Panc1 (cell line): ENCODE measurements around the gene TRIM66. TPM values are rescaled to one million over a fixed set of nuclear protein-coding genes. Genes with fewer than 3 reads are reported as not detected.
A peak's percentile ranks its signal among the peaks of the same experiment; 100 is the strongest.

Experiments
- ATAC-seq: fragments of 200-7000 bp; cut with Tn5 transposase; 2 replicates; pipeline ENCODE4 v1.9.1; 2020; ENCODE audit warnings: mild to moderate bottlenecking, moderate library complexity
- Bru-seq: library from RNA; stranded (reverse); fragments of 400-500 nt; gene quantifications from one replicate; lab custom pipeline; 2021; lab: Mats Ljungman, UMichigan
- BruChase-seq, 2 experiments: library from RNA; stranded (reverse); fragments of 400-500 nt; gene quantifications; one replicate each; lab custom pipeline; 2021; lab: Mats Ljungman, UMichigan
- BruUV-seq: library from RNA; stranded (reverse); fragments of 400-500 nt; replicated peaks from 2 replicates; lab custom pipeline; 2021; lab: Mats Ljungman, UMichigan
- CTCF ChIA-PET: fragments of 300-600 bp; sonication (Branson Sonifier 250); formaldehyde crosslinking; loops from one replicate; lab custom pipeline; 2022; ENCODE audit warnings: antibody characterized with exemption; lab: Charles Lee
- POLR2A ChIA-PET: fragments of 300-600 bp; sonication (Branson Sonifier 250); formaldehyde crosslinking; loops from one replicate; lab custom pipeline; 2022; ENCODE audit warnings: antibody characterized with exemption; lab: Charles Lee
- DNase-seq: peaks from one replicate; pipeline ENCODE4 v3.0.0-alpha.2; 2010; ENCODE audit warnings: low read depth, low spot score
- H3K27ac ChIP-seq: 2 replicates; pipeline ENCODE4 v1.5.1; 2011; ENCODE audit warnings: mild to moderate bottlenecking, low read length, inconsistent platforms
- H3K27me3 ChIP-seq: fragments of 200-500 bp; sonication (Bioruptor generic); 2 replicates; pipeline ENCODE4 v1.6.0; 2014; ENCODE audit warnings: low read length, inconsistent platforms; ENCODE audit not compliant: control insufficient read depth, insufficient read depth
- H3K36me3 ChIP-seq: fragments of 200-500 bp; sonication (Bioruptor generic); 2 replicates; pipeline ENCODE4 v1.5.1; 2014; ENCODE audit warnings: inconsistent platforms, mild to moderate bottlenecking, low read length, moderate library complexity; ENCODE audit not compliant: control insufficient read depth, insufficient read depth
- H3K4me1 ChIP-seq: 2 replicates; pipeline ENCODE4 v1.5.1; 2011; ENCODE audit warnings: inconsistent platforms, mild to moderate bottlenecking, low read length, moderate library complexity; ENCODE audit not compliant: control insufficient read depth, insufficient read depth
- H3K4me3 ChIP-seq, 2 experiments: 2 replicates each; pipeline ENCODE4 v1.5.1; 2011 to 2012; ENCODE audit warnings: low read depth in 2 of 2, low read length in 2 of 2, mild to moderate bottlenecking in 2 of 2, inconsistent platforms in 1 of 2, moderate library complexity in 1 of 2
- H3K9me3 ChIP-seq: fragments of 200-500 bp; sonication (Bioruptor generic); 2 replicates; pipeline ENCODE4 v1.5.1; 2014; ENCODE audit warnings: low read depth, mild to moderate bottlenecking, inconsistent platforms, low read length, moderate library complexity; ENCODE audit not compliant: control insufficient read depth, insufficient read depth
- CTCF ChIP-seq: fragments of 450-650 bp; IDR thresholded peaks from 2 replicates; pipeline ENCODE4 v1.5.1; 2017; ENCODE audit warnings: mild to moderate bottlenecking
- POLR2AphosphoS5 ChIP-seq: IDR thresholded peaks from 2 replicates; pipeline ENCODE4 v1.6.1; 2012; ENCODE audit warnings: mild to moderate bottlenecking, low read depth, low read length, moderate library complexity
- SIN3A ChIP-seq: IDR thresholded peaks from 2 replicates; pipeline ENCODE4 v1.6.1; 2012; ENCODE audit warnings: low read depth, mild to moderate bottlenecking, low read length, moderate library complexity, borderline replicate concordance; ENCODE audit not compliant: insufficient read depth
- TCF7L2 ChIP-seq: IDR thresholded peaks from 2 replicates; pipeline ENCODE4 v1.6.1; 2011; ENCODE audit warnings: mild to moderate bottlenecking, low read depth, low read length, inconsistent platforms
- in situ Hi-C: cut with HindIII; loops from 2 replicates; pipeline ENCODE4 v1.10.0; 2016; ENCODE audit warnings: low sequenced_read_pairs, low pct_unique_long_range_greater_than_20kb
- intact Hi-C: fragments of 100-400 bp; cut with micrococcal nuclease; formaldehyde crosslinking; loops from one replicate; pipeline ENCODE4 v1.10.0; 2022; ENCODE audit not compliant: unreplicated experiment
- long read RNA-seq: library from polyadenylated mRNA; unstranded; transcript quantifications from one replicate; pipeline ENCODE4 v2.0.0, GENCODE V29; 2021; ENCODE audit not compliant: unreplicated experiment
- polyA plus RNA-seq: library from polyadenylated mRNA; unstranded; fragments of >200 nt; gene quantifications from one replicate; pipeline ENCODE4 v1.2.1, GENCODE V29; 2012; ENCODE audit warnings: missing spikeins; ENCODE audit not compliant: insufficient read length
- total RNA-seq: library from RNA; stranded (reverse); gene quantifications from one replicate; pipeline ENCODE4 v1.2.1, GENCODE V29; 2021; ENCODE audit not compliant: unreplicated experiment
- TF ChIP-seq, protein P1 (sequence below), 2 experiments: IDR thresholded peaks; 2 replicates each; pipeline ENCODE4 v1.6.1; 2011 to 2012; ENCODE audit warnings: low read depth in 2 of 2, control low read depth in 1 of 2, low read length in 1 of 2, mild to moderate bottlenecking in 1 of 2, moderate library complexity in 1 of 2; ENCODE audit not compliant: insufficient read depth in 1 of 2

The TRIM66 gene
- total RNA-seq: 30.4 TPM
- polyA plus RNA-seq: 17.9 TPM
- percentile 89 among the genes with signal in this experiment for Bru-seq, nascent RNA
- percentile 95 among the genes with signal in this experiment for BruChase-seq, experiment 1, labeled RNA remaining after a 2-hour chase
- BruChase-seq, experiment 2, labeled RNA remaining after a 6-hour chase: percentile 85 among the genes with signal in this experiment
- long read RNA-seq, partial matches to known transcripts: 9 of 24 reads
- long read RNA-seq, other reads (novel, unspliced or antisense): 14 of 24 reads

GRCh38 chr11:8682303-8683114, at the start of gene TRIM66, which contains the start of gene RPL27A:
Gene TRIM66, minus strand, starts transcription at chr11:8682665. Its CDS starts 10,391 bp downstream, at chr11:8672274.
Gene RPL27A, plus strand, starts transcription at chr11:8682792. Its CDS starts 22 bp downstream, at chr11:8682814.
- peaks cover 33% of the 10 kb centered on the region for H3K36me3 ChIP-seq
- H3K27me3 ChIP-seq: no peaks in the 10 kb centered on the region
- H3K9me3 ChIP-seq: no peaks in the 10 kb centered on the region
- in situ Hi-C loops: no loop called here
- peak within 1 kb of the TSS; percentile 100 for H3K27ac ChIP-seq
- H3K4me1 ChIP-seq: peaks cover 36% of the 10 kb centered on the region
- peak; percentile 95 for ATAC-seq
- intact Hi-C loops: no loop called here
- no peak; the same call in 1 of the 2 replicates for TF ChIP-seq TCF7L2
- peak; percentile 95 for TF ChIP-seq SIN3A
- TF ChIP-seq POLR2AphosphoS5: peak; percentile 100
- TF ChIP-seq CTCF: no peak
- TF ChIP-seq, protein P1, sequence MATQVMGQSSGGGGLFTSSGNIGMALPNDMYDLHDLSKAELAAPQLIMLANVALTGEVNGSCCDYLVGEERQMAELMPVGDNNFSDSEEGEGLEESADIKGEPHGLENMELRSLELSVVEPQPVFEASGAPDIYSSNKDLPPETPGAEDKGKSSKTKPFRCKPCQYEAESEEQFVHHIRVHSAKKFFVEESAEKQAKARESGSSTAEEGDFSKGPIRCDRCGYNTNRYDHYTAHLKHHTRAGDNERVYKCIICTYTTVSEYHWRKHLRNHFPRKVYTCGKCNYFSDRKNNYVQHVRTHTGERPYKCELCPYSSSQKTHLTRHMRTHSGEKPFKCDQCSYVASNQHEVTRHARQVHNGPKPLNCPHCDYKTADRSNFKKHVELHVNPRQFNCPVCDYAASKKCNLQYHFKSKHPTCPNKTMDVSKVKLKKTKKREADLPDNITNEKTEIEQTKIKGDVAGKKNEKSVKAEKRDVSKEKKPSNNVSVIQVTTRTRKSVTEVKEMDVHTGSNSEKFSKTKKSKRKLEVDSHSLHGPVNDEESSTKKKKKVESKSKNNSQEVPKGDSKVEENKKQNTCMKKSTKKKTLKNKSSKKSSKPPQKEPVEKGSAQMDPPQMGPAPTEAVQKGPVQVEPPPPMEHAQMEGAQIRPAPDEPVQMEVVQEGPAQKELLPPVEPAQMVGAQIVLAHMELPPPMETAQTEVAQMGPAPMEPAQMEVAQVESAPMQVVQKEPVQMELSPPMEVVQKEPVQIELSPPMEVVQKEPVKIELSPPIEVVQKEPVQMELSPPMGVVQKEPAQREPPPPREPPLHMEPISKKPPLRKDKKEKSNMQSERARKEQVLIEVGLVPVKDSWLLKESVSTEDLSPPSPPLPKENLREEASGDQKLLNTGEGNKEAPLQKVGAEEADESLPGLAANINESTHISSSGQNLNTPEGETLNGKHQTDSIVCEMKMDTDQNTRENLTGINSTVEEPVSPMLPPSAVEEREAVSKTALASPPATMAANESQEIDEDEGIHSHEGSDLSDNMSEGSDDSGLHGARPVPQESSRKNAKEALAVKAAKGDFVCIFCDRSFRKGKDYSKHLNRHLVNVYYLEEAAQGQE (IDR thresholded peaks at IDR 0.05; ENCODE audit: insufficient read depth in 1 of 2, low read depth in 2 of 2, low read length in 1 of 2): peak in 1 of 2 experiments; percentile 55; a peak in 1 of 4 replicates
- CTCF ChIA-PET: no interaction called here
- H3K4me3 ChIP-seq: peak within 1 kb of the TSS; percentile 91 to 92
- POLR2A ChIA-PET: interaction anchor here (0.6 to 1.2 kb wide), 5 partner anchors 14 to 277 kb away, joined by 3 to 4 read pairs (median 3); no protein-coding TSS in a partner anchor
- peak; percentile 92 for DNase-seq
- no TSS peak for BruUV-seq

- no peaks in the 10 kb centered on the region for H3K36me3 ChIP-seq
- no TSS peak for BruUV-seq
- peaks cover 3% of the 10 kb centered on the region; the same call in 1 of the 2 replicates for H3K4me1 ChIP-seq
- intact Hi-C loops: no loop called here
- no peak for DNase-seq
- H3K27me3 ChIP-seq: no peaks in the 10 kb centered on the region
- ChIA-PET CTCF (interaction anchor here (0.6 kb wide), 1 partner anchor 109 kb away, joined by 5 read pairs; no protein-coding TSS in a partner anchor), POLR2A (no interaction called here)
- no peaks in the 10 kb centered on the region for H3K9me3 ChIP-seq
- TF ChIP-seq CTCF (no peak), TCF7L2 (peak; percentile 25; the same call in 1 of the 2 replicates)
- H3K27ac ChIP-seq: no peak overlapping the region
- H3K4me3 ChIP-seq: no peak overlapping the region
- in situ Hi-C loops: no loop called here
- no peak for ATAC-seq
These were observed 49.3 kb upstream of the TRIM66 start for GRCh38 chr11:8731647-8732323.
